Raji (cell line): ENCODE data around the gene GNA15.

ENCODE experiments used
- POLR2A ChIP-seq: IDR thresholded peaks from 2 replicates; pipeline ENCODE4 v1.6.1; 2011; ENCODE audit warnings: low read depth, low read length, control low read depth; ENCODE audit not compliant: insufficient read depth

Gene GNA15, protein sequence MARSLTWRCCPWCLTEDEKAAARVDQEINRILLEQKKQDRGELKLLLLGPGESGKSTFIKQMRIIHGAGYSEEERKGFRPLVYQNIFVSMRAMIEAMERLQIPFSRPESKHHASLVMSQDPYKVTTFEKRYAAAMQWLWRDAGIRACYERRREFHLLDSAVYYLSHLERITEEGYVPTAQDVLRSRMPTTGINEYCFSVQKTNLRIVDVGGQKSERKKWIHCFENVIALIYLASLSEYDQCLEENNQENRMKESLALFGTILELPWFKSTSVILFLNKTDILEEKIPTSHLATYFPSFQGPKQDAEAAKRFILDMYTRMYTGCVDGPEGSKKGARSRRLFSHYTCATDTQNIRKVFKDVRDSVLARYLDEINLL

GRCh38 chr19:3135961-3136683 is at the start of gene GNA15:
Gene GNA15 (plus strand): TSS chr19:3136033. CDS start chr19:3136451, 418 bp downstream.
- TF ChIP-seq POLR2A: no peak

- no peak for TF ChIP-seq POLR2A
Measured at GRCh38 chr19:3087769-3088168, 48.1 kb upstream of the GNA15 start.

DNA sequence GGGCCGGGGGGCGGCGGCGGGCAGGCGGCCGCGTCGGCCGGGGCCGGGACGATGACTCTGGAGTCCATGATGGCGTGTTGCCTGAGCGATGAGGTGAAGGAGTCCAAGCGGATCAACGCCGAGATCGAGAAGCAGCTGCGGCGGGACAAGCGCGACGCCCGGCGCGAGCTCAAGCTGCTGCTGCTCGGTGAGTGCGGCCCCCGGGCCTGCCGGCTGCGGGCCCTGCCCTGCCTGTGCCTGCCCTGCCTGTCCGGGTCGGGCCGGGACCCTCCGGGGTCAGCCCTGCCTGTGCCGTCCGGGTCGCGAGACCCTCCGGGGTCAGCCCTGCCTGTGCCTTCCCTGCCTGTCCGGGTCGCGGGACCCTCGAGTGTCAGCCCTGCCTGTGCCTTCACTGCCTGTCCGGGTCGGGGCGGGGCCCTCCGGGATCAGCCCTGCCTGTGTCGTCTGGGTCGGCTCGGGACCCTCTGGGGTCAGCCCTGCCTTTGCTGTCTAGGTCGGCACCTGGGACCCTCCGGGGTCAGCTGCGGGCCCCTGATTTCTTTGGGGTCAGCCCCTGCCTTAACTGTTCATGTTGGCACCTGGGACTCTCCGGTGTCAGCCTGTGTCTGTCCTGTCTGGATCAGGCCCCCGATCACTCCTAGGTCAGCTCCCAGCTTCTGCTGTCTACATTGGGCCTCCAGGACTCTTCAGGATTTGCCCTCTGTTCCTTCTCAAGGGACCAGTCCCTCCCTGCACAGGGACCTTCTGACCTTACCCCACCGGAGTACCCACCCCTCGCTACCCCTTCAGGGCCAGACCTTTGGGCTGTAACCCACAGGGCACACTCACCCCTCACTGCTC is 41.0 kb upstream of the GNA15 start:
- no peak for TF ChIP-seq POLR2A

- TF ChIP-seq POLR2A: no peak
Measured at GRCh38 chr19:3095441-3096191, 40.2 kb upstream of the GNA15 start.

DNA sequence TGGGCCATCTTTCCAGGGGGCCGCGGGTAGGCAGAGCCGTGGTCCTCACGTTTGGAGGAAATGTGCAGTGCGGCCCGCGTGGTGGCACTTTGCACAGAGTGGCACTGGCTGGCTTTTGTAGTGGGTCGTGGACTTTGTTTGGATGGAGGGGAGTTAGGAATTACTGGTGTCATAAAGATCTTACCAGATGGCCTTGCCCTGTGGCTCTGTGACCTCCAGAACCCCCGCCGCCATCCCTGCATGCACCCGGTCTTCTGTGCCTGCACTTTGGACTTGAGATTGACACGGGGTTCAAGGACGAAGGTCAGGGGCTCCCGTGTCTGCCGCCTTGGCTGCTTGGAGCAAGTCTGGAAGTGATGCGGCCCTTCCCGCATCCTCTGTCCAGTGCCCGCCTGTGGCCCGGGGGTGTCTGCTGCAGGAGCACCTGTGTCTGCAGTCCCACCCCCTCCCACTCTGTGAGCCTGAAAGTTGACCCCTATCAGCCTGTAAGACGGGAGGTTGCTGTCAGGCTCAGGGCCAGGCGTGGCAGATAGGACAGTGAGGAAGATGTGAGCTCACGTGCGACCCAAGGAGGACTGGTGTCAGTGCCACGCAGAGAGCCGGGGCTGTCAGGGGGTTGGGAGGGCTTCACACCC is 39.4 kb upstream of the GNA15 start:
- TF ChIP-seq POLR2A: no peak

DNA sequence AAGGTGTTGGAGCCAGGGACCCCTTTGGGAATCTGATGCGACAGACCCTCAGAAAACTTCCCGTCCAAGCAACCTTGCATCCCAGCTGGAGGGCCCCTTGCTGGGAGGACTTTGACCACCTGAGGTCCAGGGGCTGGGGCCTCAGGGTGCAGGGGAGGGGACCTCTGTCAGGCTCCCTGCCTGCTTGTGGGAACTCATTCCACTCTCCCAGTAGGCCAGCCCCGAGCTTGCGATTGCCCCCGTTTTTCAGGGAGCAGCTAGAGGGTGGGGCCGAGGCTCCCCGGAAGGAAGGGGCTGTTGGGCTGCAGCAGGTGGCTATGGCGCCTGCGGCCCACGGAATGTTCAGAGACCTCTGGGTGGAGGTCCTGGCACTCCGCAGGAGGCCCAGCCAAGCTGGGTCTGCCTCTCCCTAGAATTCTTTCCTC is 38.9 kb upstream of the GNA15 start:
- TF ChIP-seq POLR2A: no peak

- no peak for TF ChIP-seq POLR2A
Measured at GRCh38 chr19:3097442-3097871, 38.4 kb upstream of the GNA15 start.

DNA sequence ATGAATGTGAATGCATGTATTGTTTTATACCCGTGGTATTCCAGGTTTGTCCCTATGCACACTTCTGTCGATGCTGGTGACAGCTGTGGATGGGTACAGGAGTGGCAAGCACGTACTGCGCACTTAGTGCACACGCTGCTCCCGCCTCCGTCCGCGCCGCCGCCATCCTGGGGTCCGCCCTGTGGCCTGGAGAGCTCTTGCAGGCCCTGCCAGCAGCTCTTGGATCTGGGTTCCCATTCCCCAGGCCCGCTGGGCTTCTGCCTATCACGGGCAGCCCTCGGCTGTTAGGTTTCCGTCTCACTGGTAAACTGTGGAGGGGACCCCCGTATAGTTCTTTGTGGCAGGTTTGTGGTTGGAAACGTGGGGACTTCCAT is 37.7 kb upstream of the GNA15 start:
- TF ChIP-seq POLR2A: no peak

DNA sequence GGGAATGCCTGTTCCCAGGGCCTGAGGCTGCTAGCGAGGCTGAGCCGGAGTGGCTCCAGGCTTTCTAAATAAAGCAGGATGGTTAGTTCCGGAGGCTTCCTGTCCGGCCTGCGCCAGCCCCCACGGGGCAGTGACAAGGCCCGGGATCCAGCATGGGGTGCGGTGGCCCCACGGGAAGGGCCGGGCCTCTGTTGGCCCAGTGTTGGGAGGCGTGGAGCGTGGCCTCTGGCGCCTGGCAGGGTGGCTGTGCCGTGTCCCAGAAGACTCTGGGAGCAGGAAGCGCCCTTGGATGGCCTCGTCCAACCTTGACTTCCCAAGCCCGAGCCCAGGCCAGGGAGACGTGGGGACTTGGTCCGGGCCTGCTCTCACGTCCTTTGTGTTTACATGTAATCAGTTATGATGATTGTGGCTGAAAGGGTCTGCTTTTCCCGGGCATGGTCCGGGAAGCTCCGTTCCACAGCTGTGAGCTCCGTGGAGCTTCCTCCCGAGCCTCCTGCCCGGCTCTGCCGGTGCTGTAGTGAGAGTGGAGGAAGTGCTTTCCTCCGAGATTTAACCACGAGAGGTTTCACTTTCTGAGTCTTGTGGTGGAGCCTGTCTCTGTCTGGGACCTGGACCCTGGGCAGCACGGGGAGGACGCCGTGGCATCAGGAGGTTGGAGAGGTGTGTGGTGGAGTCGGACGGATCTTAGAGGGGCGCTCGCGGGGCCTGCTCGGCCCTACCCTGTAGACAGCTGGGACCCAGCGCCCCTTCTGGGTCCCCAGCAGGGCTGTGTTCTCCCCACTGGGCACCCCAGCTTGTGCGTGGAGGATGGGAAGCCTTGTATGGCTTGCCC is 37.1 kb upstream of the GNA15 start:
- no peak for TF ChIP-seq POLR2A

- no peak for TF ChIP-seq POLR2A
Measured at GRCh38 chr19:3099347-3100145, 36.3 kb upstream of the GNA15 start.

DNA sequence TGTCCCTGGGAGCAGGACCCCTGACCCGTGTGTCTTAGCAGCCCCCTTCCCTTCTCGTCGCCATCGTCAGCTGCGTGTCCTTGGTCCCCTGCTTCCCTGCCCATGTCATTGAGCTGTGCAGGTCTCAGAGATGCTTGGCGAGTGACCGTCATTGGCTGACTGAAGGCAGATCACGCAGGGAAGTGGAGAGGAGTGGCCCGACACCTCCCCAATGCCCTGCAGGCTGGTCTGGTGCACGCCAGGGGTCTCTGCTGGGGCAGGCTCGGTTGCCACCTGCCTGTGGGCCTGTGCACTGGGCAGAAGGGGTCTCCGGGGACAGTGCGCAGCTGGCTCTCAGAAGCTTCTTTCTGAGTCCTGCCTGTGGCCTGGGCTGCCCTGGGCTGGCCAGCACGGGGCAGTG is 35.5 kb upstream of the GNA15 start:
- TF ChIP-seq POLR2A: no peak
